Spleen (tissue), 11 donors: ENCODE data around the gene RAB1A. TPM values are rescaled to one million over a fixed set of nuclear protein-coding genes. Genes with fewer than 3 reads are reported as not detected.

ENCODE experiments used
- DNase-seq: peaks from one replicate; pipeline ENCODE4 v3.0.0-alpha.2; 2020
- H3K27ac ChIP-seq, 8 donors: fragments of 200-600 bp; sonication (generic) in 7 of 8; 1 replicate in 4 of 8; 2 replicates in 4 of 8; pipeline versions ENCODE4 v1.5.0 to v1.8.0; 2016 to 2021; ENCODE audit warnings: inconsistent platforms in 4 of 8, mild to moderate bottlenecking in 4 of 8, moderate library complexity in 1 of 8
- H3K27me3 ChIP-seq, 7 donors: fragments of 200-600 bp; sonication (generic) in 6 of 7; replicated peaks in 1 of 7; 1 replicate in 4 of 7; 2 replicates in 3 of 7; pipeline versions ENCODE4 v1.5.0 to v1.8.0; 2016 to 2021; ENCODE audit warnings: inconsistent platforms in 3 of 7, mild to moderate bottlenecking in 1 of 7
- H3K36me3 ChIP-seq, 6 donors: fragments of 200-600 bp; sonication (generic) in 5 of 6; 1 replicate in 4 of 6; 2 replicates in 2 of 6; pipeline versions ENCODE4 v1.5.0 to v1.8.0; 2016 to 2021; ENCODE audit warnings: inconsistent platforms in 2 of 6
- H3K4me1 ChIP-seq, 6 donors: fragments of 200-600 bp; sonication (generic) in 5 of 6; 1 replicate in 3 of 6; 2 replicates in 3 of 6; pipeline versions ENCODE4 v1.5.0 to v1.8.0; 2016 to 2021; ENCODE audit warnings: inconsistent platforms in 3 of 6
- H3K4me3 ChIP-seq, 8 donors: fragments of 200-600 bp; sonication (generic) in 7 of 8; 1 replicate in 4 of 8; 2 replicates in 4 of 8; pipeline versions ENCODE4 v1.5.0 to v1.8.0; 2016 to 2021; ENCODE audit warnings: inconsistent platforms in 4 of 8, mild to moderate bottlenecking in 4 of 8, moderate library complexity in 2 of 8
- H3K9me3 ChIP-seq, 8 donors: fragments of 200-600 bp; sonication (generic) in 7 of 8; 1 replicate in 4 of 8; 2 replicates in 4 of 8; pipeline versions ENCODE4 v1.5.0 to v1.8.0; 2016 to 2021; ENCODE audit warnings: inconsistent platforms in 4 of 8
- CTCF ChIP-seq, 11 experiments: fragments of 200-600 bp in 7 of 11; fragments of 450-650 bp in 4 of 11; sonication (generic) in 4 of 11; IDR thresholded peaks in 8 of 11; conservative IDR thresholded peaks in 3 of 11; 1 replicate in 7 of 11; 2 replicates in 4 of 11; pipeline versions ENCODE4 v1.4.0 to v1.8.0; 2016 to 2021; ENCODE audit warnings: antibody characterized with exemption in 11 of 11, inconsistent platforms in 4 of 11, mild to moderate bottlenecking in 1 of 11
- POLR2A ChIP-seq, 3 donors: fragments of 450-650 bp; IDR thresholded peaks; one replicate each; pipeline ENCODE4 v1.5.1; 2017; ENCODE audit warnings: antibody characterized with exemption in 3 of 3, mild to moderate bottlenecking in 1 of 3
- POLR2AphosphoS5 ChIP-seq, 3 donors: sonication (generic); formaldehyde crosslinking; IDR thresholded peaks; one replicate each; pipeline ENCODE4 v1.5.1; 2017; ENCODE audit warnings: antibody characterized with exemption in 3 of 3
- WGBS, 5 donors: extraction: QIAGEN DNeasy Blood & Tissue Kit in 3 of 5; methylation state at CpG; one replicate each; pipeline versions ENCODE4 v1.1.5 to v1.1.7; 2013 to 2018; 5-methylcytosine and 5-hydroxymethylcytosine counted together
- intact Hi-C: fragments of 100-400 bp; cut with DNase I; formaldehyde crosslinking; loops from one replicate; pipeline ENCODE4 v1.15.0; 2023; ENCODE audit warnings: low total_unique reads
- polyA plus RNA-seq, 3 donors: library from polyadenylated mRNA; stranded (reverse); fragments of 200-250 nt; gene quantifications; one replicate each; pipeline ENCODE4 v1.2.1, GENCODE V29; 2013
- total RNA-seq, 7 donors: library from RNA; depleted of rRNA in 3 of 7; stranded (reverse); fragments of >200 nt in 3 of 7; fragmentation: NEBNext Ultra II Directional in 4 of 7; extraction: Animal tissue kit (Norgen Biotek cat#: 25700) in 4 of 7; gene quantifications; one replicate each; pipeline versions ENCODE4 v1.1.0 to v1.2.1, GENCODE V29; 2016 to 2021
- donor health status: healthy with polysubstance abuse.
- donor health status: DM: no; HTN: no; CAD: no; lungs with moderate emphysema.
- donor health status: DM: no; HTN: no; CAD: no.
- donor health status: Bipolar disorder and iron deficiency.
- donor health status: healthy.
- donor health status: DM: no; HTN: no; CAD: no.
- donor health status: DM: yes; HTN: yes; CAD: no.

RAB1A gene
- total and polyA plus RNA-seq, 10 donors: 47.7 to 101 (median 88.2) TPM

- DNase-seq: peak; percentile 86
- no peaks in the 10 kb centered on the region for H3K27me3 ChIP-seq
- intact Hi-C loops: loop anchor here (10.0 kb wide), 1 partner anchor 60 kb away; no protein-coding TSS in a partner anchor
- H3K4me1 ChIP-seq: peaks cover 23 to 100% (median 62%) of the 10 kb centered on the region in 6 donors
- peak overlapping the region in 2 of 8 donors; percentile 2 to 46 for H3K4me3 ChIP-seq
- no peak for TF ChIP-seq POLR2A (IDR thresholded peaks at IDR 0.05)
- TF ChIP-seq CTCF (IDR thresholded peaks at IDR 0.05 in 8 of 11, conservative IDR thresholded peaks at IDR 0.05 in 3 of 11): peak; percentile 44 to 94 (median 79)
- TF ChIP-seq POLR2AphosphoS5 (IDR thresholded peaks at IDR 0.05): peak in 2 of 3 donors; percentile 66 to 76
- peaks cover 0 to 11% (median 4%) of the 10 kb centered on the region in 6 donors for H3K36me3 ChIP-seq
- H3K9me3 ChIP-seq: no peaks in the 10 kb centered on the region
- peak overlapping the region; percentile 27 to 91 (median 82) for H3K27ac ChIP-seq
- WGBS, 5 donors: 25 to 36% (median 29%) methylated on average over 14 of the region's 14 CpGs
These were observed 65.0 kb downstream of the RAB1A start for GRCh38 chr2:65064728-65065552.

- no peak for DNase-seq
- H3K9me3 ChIP-seq: no peaks in the 10 kb centered on the region
- peaks cover 27 to 100% (median 62%) of the 10 kb centered on the region in 6 donors for H3K4me1 ChIP-seq
- intact Hi-C loops: loop anchor here (10.0 kb wide), 1 partner anchor 62 kb away; no protein-coding TSS in a partner anchor
- H3K4me3 ChIP-seq: no peak overlapping the region
- 75 to 83% (median 79%) methylated on average over 11 to 13 of the region's 13 CpGs for WGBS, 5 donors
- no peaks in the 10 kb centered on the region for H3K36me3 ChIP-seq
- TF ChIP-seq CTCF (IDR thresholded peaks at IDR 0.05 in 8 of 11, conservative IDR thresholded peaks at IDR 0.05 in 3 of 11): no peak
- TF ChIP-seq POLR2AphosphoS5 (IDR thresholded peaks at IDR 0.05): no peak
- no peak for TF ChIP-seq POLR2A (IDR thresholded peaks at IDR 0.05)
- no peaks in the 10 kb centered on the region for H3K27me3 ChIP-seq
- H3K27ac ChIP-seq: peak overlapping the region in 1 of 8 donors; percentile 16
These were observed 66.8 kb downstream of the RAB1A start for GRCh38 chr2:65062843-65063825.

GRCh38 chr2:65061910-65062339 lies 68.0 kb downstream of the RAB1A start:
- Histone ChIP-seq H3K27me3 (no peaks in the 10 kb centered on the region), H3K27ac (no peak overlapping the region), H3K36me3 (no peaks in the 10 kb centered on the region), H3K9me3 (no peaks in the 10 kb centered on the region), H3K4me3 (no peak overlapping the region), H3K4me1 (peaks cover 30 to 100% (median 64%) of the 10 kb centered on the region in 6 donors)
- TF ChIP-seq POLR2A (IDR thresholded peaks at IDR 0.05) (no peak), CTCF (IDR thresholded peaks at IDR 0.05 in 8 of 11, conservative IDR thresholded peaks at IDR 0.05 in 3 of 11) (no peak), POLR2AphosphoS5 (IDR thresholded peaks at IDR 0.05) (no peak)
- intact Hi-C loops: loop anchor here (10.0 kb wide), 1 partner anchor 63 kb away; no protein-coding TSS in a partner anchor
- 91 to 98% (median 94%) methylated on average over 8 of the region's 8 CpGs for WGBS, 5 donors
- DNase-seq: no peak
